H9 (cell line): ENCODE data around the gene MAN1B1. TPM values are rescaled to one million over a fixed set of nuclear protein-coding genes. Genes with fewer than 3 reads are reported as not detected.

Experiments
- DNase-seq: peaks from one replicate; pipeline ENCODE4 v3.0.0-alpha.2; 2017
- H2AFZ ChIP-seq: one replicate; pipeline ENCODE4 v1.6.1; 2013; ENCODE audit warnings: mild to moderate bottlenecking, low read length, control low read depth, moderate library complexity
- H2AK5ac ChIP-seq: 2 replicates; pipeline ENCODE4 v1.6.1; 2013; ENCODE audit warnings: low read length, control low read depth, mixed read lengths; ENCODE audit not compliant: insufficient read length
- H2BK120ac ChIP-seq: one replicate; pipeline ENCODE4 v1.6.1; 2013; ENCODE audit warnings: low read depth, mild to moderate bottlenecking, low read length, control low read depth, inconsistent platforms; ENCODE audit not compliant: poor library complexity, severe bottlenecking
- H2BK12ac ChIP-seq: 2 replicates; pipeline ENCODE4 v1.6.1; 2013; ENCODE audit warnings: low read length, control low read depth, mixed read lengths, low read depth; ENCODE audit not compliant: insufficient read length
- H2BK15ac ChIP-seq: 2 replicates; pipeline ENCODE4 v1.6.1; 2013; ENCODE audit warnings: low read depth, low read length, control low read depth
- H2BK20ac ChIP-seq: one replicate; pipeline ENCODE4 v1.6.1; 2013; ENCODE audit warnings: low read depth, mild to moderate bottlenecking, low read length, control low read depth, inconsistent platforms; ENCODE audit not compliant: poor library complexity, severe bottlenecking
- H2BK5ac ChIP-seq: 2 replicates; pipeline ENCODE4 v1.6.1; 2013; ENCODE audit warnings: low read length, control low read depth, mixed read lengths; ENCODE audit not compliant: insufficient read length
- H3K14ac ChIP-seq: 2 replicates; pipeline ENCODE4 v1.6.1; 2013; ENCODE audit warnings: low read length, control low read depth; ENCODE audit not compliant: insufficient read depth
- H3K18ac ChIP-seq: 2 replicates; pipeline ENCODE4 v1.6.1; 2013; ENCODE audit warnings: low read depth, mild to moderate bottlenecking, mixed read lengths, low read length, control low read depth; ENCODE audit not compliant: insufficient read length
- H3K23ac ChIP-seq: 2 replicates; pipeline ENCODE4 v1.6.1; 2013; ENCODE audit warnings: low read length, control low read depth, mixed read lengths, low read depth; ENCODE audit not compliant: insufficient read length
- H3K23me2 ChIP-seq: 2 replicates; pipeline ENCODE4 v1.6.1; 2013; ENCODE audit warnings: low read depth, mild to moderate bottlenecking, mixed read lengths, low read length, control low read depth; ENCODE audit not compliant: insufficient read length, poor library complexity, severe bottlenecking
- H3K27ac ChIP-seq: 2 replicates; pipeline ENCODE4 v1.5.1; 2013; ENCODE audit warnings: low read length, control low read depth, mixed read lengths, low read depth; ENCODE audit not compliant: insufficient read length
- H3K27me3 ChIP-seq: 2 replicates; pipeline ENCODE4 v1.6.1; 2013; ENCODE audit warnings: low read length, control low read depth, inconsistent platforms; ENCODE audit not compliant: insufficient read depth
- H3K4ac ChIP-seq: 2 replicates; pipeline ENCODE4 v1.6.1; 2013; ENCODE audit warnings: low read depth, mild to moderate bottlenecking, control low read depth, inconsistent platforms, low read length, moderate library complexity
- H3K4me1 ChIP-seq: 2 replicates; pipeline ENCODE4 v1.6.1; 2013; ENCODE audit warnings: low read length, control low read depth, inconsistent platforms; ENCODE audit not compliant: insufficient read depth
- H3K4me2 ChIP-seq: 2 replicates; pipeline ENCODE4 v1.6.1; 2013; ENCODE audit warnings: low read length, control low read depth, mixed read lengths; ENCODE audit not compliant: insufficient read length, insufficient read depth
- H3K56ac ChIP-seq: 2 replicates; pipeline ENCODE4 v1.6.1; 2013; ENCODE audit warnings: low read depth, mild to moderate bottlenecking, mixed read lengths, low read length, control low read depth; ENCODE audit not compliant: insufficient read length
- H3K79me1 ChIP-seq: 2 replicates; pipeline ENCODE4 v1.6.1; 2013; ENCODE audit warnings: low read depth, mild to moderate bottlenecking, moderate library complexity, low read length, control low read depth, inconsistent platforms; ENCODE audit not compliant: insufficient read depth, poor library complexity, severe bottlenecking
- H3K79me2 ChIP-seq: 2 replicates; pipeline ENCODE4 v1.6.1; 2013; ENCODE audit warnings: low read length, control low read depth, inconsistent platforms; ENCODE audit not compliant: insufficient read depth
- H3K9ac ChIP-seq: 2 replicates; pipeline ENCODE4 v1.6.1; 2013; ENCODE audit warnings: low read length, control low read depth, mixed read lengths; ENCODE audit not compliant: insufficient read length; ENCODE audit errors: extremely low read depth
- H3K9me3 ChIP-seq: one replicate; pipeline ENCODE4 v1.6.1; 2013; ENCODE audit warnings: low read depth, low read length, inconsistent platforms; ENCODE audit not compliant: control insufficient read depth
- H3T11ph ChIP-seq: one replicate; pipeline ENCODE4 v1.6.1; 2013; ENCODE audit warnings: mild to moderate bottlenecking, low read length, control low read depth, inconsistent platforms
- H4K20me1 ChIP-seq: one replicate; pipeline ENCODE4 v1.6.1; 2013; ENCODE audit not compliant: control insufficient read depth, insufficient read length, insufficient read depth
- H4K5ac ChIP-seq: 2 replicates; pipeline ENCODE4 v1.6.1; 2013; ENCODE audit warnings: low read depth, mild to moderate bottlenecking, mixed read lengths, low read length, control low read depth; ENCODE audit not compliant: insufficient read length
- H4K8ac ChIP-seq: replicated peaks from 2 replicates; pipeline ENCODE4 v1.6.1; 2013; ENCODE audit warnings: low read length, control low read depth, mixed read lengths, low read depth; ENCODE audit not compliant: insufficient read length
- H4K91ac ChIP-seq: 2 replicates; pipeline ENCODE4 v1.6.1; 2013; ENCODE audit warnings: low read depth, mild to moderate bottlenecking, moderate library complexity, mixed read lengths, low read length, control low read depth; ENCODE audit not compliant: insufficient read length
- H3K27ac Mint-ChIP-seq, 3 experiments: 2 replicates in 2 of 3; 3 replicates in 1 of 3; pipeline ENCODE4 v1.8.0; 2020 to 2021; ENCODE audit warnings: mixed read lengths in 3 of 3, mild to moderate bottlenecking in 1 of 3, moderate library complexity in 1 of 3
- H3K27me3 Mint-ChIP-seq: 2 replicates; pipeline ENCODE4 v1.8.0; 2021; ENCODE audit warnings: low read depth, mild to moderate bottlenecking, moderate library complexity, mixed read lengths
- H3K36me3 Mint-ChIP-seq, 3 experiments: 2 replicates in 2 of 3; 3 replicates in 1 of 3; pipeline ENCODE4 v1.8.0; 2020 to 2021; ENCODE audit warnings: low read depth in 3 of 3, mixed read lengths in 3 of 3; ENCODE audit not compliant: insufficient read depth in 1 of 3
- H3K4me1 Mint-ChIP-seq, 2 experiments: 2 replicates each; pipeline ENCODE4 v1.8.0; 2020; ENCODE audit warnings: mixed read lengths in 2 of 2
- H3K4me3 Mint-ChIP-seq, 2 experiments: 2 replicates in 1 of 2; 3 replicates in 1 of 2; pipeline ENCODE4 v1.8.0; 2020 to 2021; ENCODE audit warnings: mild to moderate bottlenecking in 2 of 2, mixed read lengths in 2 of 2, moderate library complexity in 1 of 2
- H3K9me3 Mint-ChIP-seq, 2 experiments: 2 replicates in 1 of 2; 3 replicates in 1 of 2; pipeline ENCODE4 v1.8.0; 2020; ENCODE audit warnings: mild to moderate bottlenecking in 2 of 2, mixed read lengths in 2 of 2, moderate library complexity in 1 of 2
- WGBS: extraction: QIAGEN DNeasy Blood & Tissue Kit; methylation state at CpG from one replicate; pipeline ENCODE4 v1.1.7; 2013; ENCODE audit warnings: missing lambda C conversion rate, low lambda C conversion rate, mixed read lengths; ENCODE audit not compliant: insufficient read length; ENCODE audit errors: extremely low coverage; 5-methylcytosine and 5-hydroxymethylcytosine counted together
- total RNA-seq: library from RNA; stranded (reverse); gene quantifications from 2 replicates; pipeline ENCODE4 v1.2.1, GENCODE V29; 2021
- TF ChIP-seq, protein P1 (sequence below): fragments of 200-600 bp; sonication (generic); conservative IDR thresholded peaks from 3 replicates; pipeline ENCODE4 v1.8.0; 2021; ENCODE audit warnings: antibody characterized with exemption, mild to moderate bottlenecking

Gene MAN1B1
- total RNA-seq, 1 experiment from 2014 or later = 34.9 TPM

DNA sequence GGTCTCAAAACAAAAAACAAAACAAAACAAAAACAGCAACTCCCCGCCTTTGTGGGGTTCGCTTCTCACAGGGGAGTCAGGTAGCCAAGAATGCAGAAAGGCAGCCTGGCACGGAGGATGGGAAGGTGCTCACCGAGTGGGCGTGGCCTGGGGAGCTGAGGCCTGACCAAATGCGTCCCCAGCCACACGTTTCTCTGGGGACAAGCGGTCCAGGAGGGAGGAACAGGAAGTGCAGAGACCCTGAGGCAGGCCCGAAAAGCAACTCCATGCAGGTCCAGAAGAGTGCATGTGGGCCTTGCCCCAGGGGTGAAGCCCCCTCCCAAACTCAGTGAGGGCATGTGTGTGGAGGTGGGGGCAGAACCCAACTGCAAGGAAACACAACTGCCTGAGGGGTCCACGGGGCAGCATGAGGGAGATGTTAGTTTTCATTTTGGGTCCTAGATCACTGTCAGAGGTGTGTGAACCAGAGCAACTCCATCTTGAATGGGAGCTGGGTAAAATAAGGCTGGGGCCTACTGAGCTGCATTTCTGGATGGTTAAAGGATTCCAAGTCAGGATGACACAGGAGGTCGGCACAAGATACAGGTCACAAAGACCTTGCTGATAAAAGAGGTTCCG is 12.0 kb upstream of the MAN1B1 start:
- H3K23ac ChIP-seq = no peak overlapping the region
- Mint-ChIP-seq H3K4me3 (peak overlapping the region in 1 of 2 experiments; percentile 16; a peak in 1 of 5 replicates), H3K36me3 (no peaks in the 10 kb centered on the region), H3K9me3 (no peaks in the 10 kb centered on the region; a peak in 1 of 5 replicates), H3K4me1 (peaks cover 17 to 28% of the 10 kb centered on the region in 2 experiments), H3K27me3 (peaks cover 41% of the 10 kb centered on the region), H3K27ac (peak overlapping the region in 2 of 3 experiments; percentile 83 to 97; a peak in 4 of 7 replicates)
- peak overlapping the region; percentile 76 for H3K18ac ChIP-seq
- peak; percentile 68 for DNase-seq
- no peaks in the 10 kb centered on the region for H3K9me3 ChIP-seq
- no peak overlapping the region for H2BK120ac ChIP-seq
- peaks cover 17% of the 10 kb centered on the region for H3K23me2 ChIP-seq
- H3K27ac ChIP-seq = no peak overlapping the region
- H2BK20ac ChIP-seq = no peak overlapping the region
- peaks cover 7% of the 10 kb centered on the region; the same call in 1 of the 2 replicates for H3K4me1 ChIP-seq
- no peak overlapping the region for H2AK5ac ChIP-seq
- H3K27me3 ChIP-seq = peaks cover 7% of the 10 kb centered on the region; the same call in 1 of the 2 replicates
- no peak overlapping the region for H3K9ac ChIP-seq
- H2BK15ac ChIP-seq = no peak overlapping the region
- H3K56ac ChIP-seq = no peak overlapping the region
- H3K4ac ChIP-seq = no peak overlapping the region; the same call in 1 of the 2 replicates
- no peaks in the 10 kb centered on the region for H3K79me1 ChIP-seq
- H4K5ac ChIP-seq = no peak overlapping the region
- H4K91ac ChIP-seq = no peak overlapping the region
- no peak overlapping the region for H2BK5ac ChIP-seq
- no peak overlapping the region for H3T11ph ChIP-seq
- H2BK12ac ChIP-seq = no peak overlapping the region
- no peak overlapping the region for H4K8ac ChIP-seq
- no peaks in the 10 kb centered on the region for H3K79me2 ChIP-seq
- no peak overlapping the region for H3K4me2 ChIP-seq
- WGBS = no CpG with 5 or more reads among the region's 12 CpGs
- peaks cover 3% of the 10 kb centered on the region for H4K20me1 ChIP-seq
- H2AFZ ChIP-seq = no peak overlapping the region
- TF ChIP-seq, protein P1, sequence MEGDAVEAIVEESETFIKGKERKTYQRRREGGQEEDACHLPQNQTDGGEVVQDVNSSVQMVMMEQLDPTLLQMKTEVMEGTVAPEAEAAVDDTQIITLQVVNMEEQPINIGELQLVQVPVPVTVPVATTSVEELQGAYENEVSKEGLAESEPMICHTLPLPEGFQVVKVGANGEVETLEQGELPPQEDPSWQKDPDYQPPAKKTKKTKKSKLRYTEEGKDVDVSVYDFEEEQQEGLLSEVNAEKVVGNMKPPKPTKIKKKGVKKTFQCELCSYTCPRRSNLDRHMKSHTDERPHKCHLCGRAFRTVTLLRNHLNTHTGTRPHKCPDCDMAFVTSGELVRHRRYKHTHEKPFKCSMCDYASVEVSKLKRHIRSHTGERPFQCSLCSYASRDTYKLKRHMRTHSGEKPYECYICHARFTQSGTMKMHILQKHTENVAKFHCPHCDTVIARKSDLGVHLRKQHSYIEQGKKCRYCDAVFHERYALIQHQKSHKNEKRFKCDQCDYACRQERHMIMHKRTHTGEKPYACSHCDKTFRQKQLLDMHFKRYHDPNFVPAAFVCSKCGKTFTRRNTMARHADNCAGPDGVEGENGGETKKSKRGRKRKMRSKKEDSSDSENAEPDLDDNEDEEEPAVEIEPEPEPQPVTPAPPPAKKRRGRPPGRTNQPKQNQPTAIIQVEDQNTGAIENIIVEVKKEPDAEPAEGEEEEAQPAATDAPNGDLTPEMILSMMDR = no peak
- H3K14ac ChIP-seq = 0 out of 2 replicates have a peak overlapping the region, but pooled peaks have one; percentile 68
